Measurements from ENCODE around the gene SOCS7. TPM values are rescaled to one million over a fixed set of nuclear protein-coding genes. Genes with fewer than 3 reads are reported as not detected.
A peak's percentile ranks its signal among the peaks of the same experiment; 100 is the strongest.
"Not testable (repeated sequence)": the region's sequence is repeated elsewhere in the genome, so short reads cannot be mapped to it uniquely, and the experiment has no call there.

The SOCS7 gene
- total RNA-seq, 1 experiment from 2014 or later = 24.6 TPM

GRCh38 chr17:38434178-38434665, 82.6 kb downstream of the SOCS7 start:
- DNase-seq (ENCODE audit: extremely low read depth, low read depth) = no peak

GRCh38 chr17:38435795-38436194, 84.2 kb downstream of the SOCS7 start:
- DNase-seq (ENCODE audit: extremely low read depth, low read depth) = no peak

- no peak for DNase-seq (ENCODE audit: extremely low read depth, low read depth)
These were observed 84.7 kb downstream of the SOCS7 start for GRCh38 chr17:38436386-38436785.

GRCh38 chr17:38437313-38437712, 85.7 kb downstream of the SOCS7 start:
- not testable (repeated sequence) for DNase-seq (ENCODE audit: extremely low read depth, low read depth)

GRCh38 chr17:38439436-38439835, 87.8 kb downstream of the SOCS7 start:
- no peak for DNase-seq (ENCODE audit: extremely low read depth, low read depth)

GRCh38 chr17:38440614-38441397, 89.2 kb downstream of the SOCS7 start:
- DNase-seq (ENCODE audit: extremely low read depth, low read depth) = no peak

GRCh38 chr17:38441429-38442061, 89.9 kb downstream of the SOCS7 start:
- no peak for DNase-seq (ENCODE audit: extremely low read depth, low read depth)

- no peak for DNase-seq (ENCODE audit: extremely low read depth, low read depth)
These were observed 90.9 kb downstream of the SOCS7 start for GRCh38 chr17:38442548-38442947.

- DNase-seq (ENCODE audit: extremely low read depth, low read depth) = no peak
These were observed 91.8 kb downstream of the SOCS7 start for GRCh38 chr17:38443356-38444031.

- peak; percentile 55 for DNase-seq (ENCODE audit: extremely low read depth, low read depth)
These were observed 92.5 kb downstream of the SOCS7 start for GRCh38 chr17:38444151-38444550.

GRCh38 chr17:38447502-38448085, 96.0 kb downstream of the SOCS7 start:
- DNase-seq (ENCODE audit: extremely low read depth, low read depth) = no peak

GRCh38 chr17:38448208-38448771, 96.6 kb downstream of the SOCS7 start:
- DNase-seq (ENCODE audit: extremely low read depth, low read depth) = no peak

- no peak for DNase-seq (ENCODE audit: extremely low read depth, low read depth)
These were observed 97.7 kb downstream of the SOCS7 start for GRCh38 chr17:38449364-38449763.

- DNase-seq (ENCODE audit: extremely low read depth, low read depth) = no peak
These were observed 98.9 kb downstream of the SOCS7 start for GRCh38 chr17:38450557-38451029.

- DNase-seq (ENCODE audit: extremely low read depth, low read depth) = no peak
These were observed 99.6 kb downstream of the SOCS7 start for GRCh38 chr17:38451030-38451839.

- DNase-seq (ENCODE audit: extremely low read depth, low read depth) = no peak
These were observed 100.3 kb downstream of the SOCS7 start for GRCh38 chr17:38451840-38452529.

GRCh38 chr17:38452719-38453118, 101.1 kb downstream of the SOCS7 start:
- DNase-seq (ENCODE audit: extremely low read depth, low read depth) = no peak

- no peak for DNase-seq (ENCODE audit: extremely low read depth, low read depth)
These were observed 102.3 kb downstream of the SOCS7 start for GRCh38 chr17:38453951-38454421.

GRCh38 chr17:38454532-38454931, 102.9 kb downstream of the SOCS7 start:
- peak; percentile 48 for DNase-seq (ENCODE audit: extremely low read depth, low read depth)

Measured in NCI-H460 (cell line).